Limb (tissue), 2 donors: ENCODE results near the gene RAB8A.
"Not testable (repeated sequence)": the region's sequence is repeated elsewhere in the genome, so short reads cannot be mapped to it uniquely, and the experiment has no call there.

Experiments
- DNase-seq, 2 donors: peaks; one replicate each; pipeline ENCODE4 v3.0.0-alpha.2; 2016; ENCODE audit errors: extremely low spot score in 2 of 2

The RAB8A gene

GRCh38 chr19:16078759-16079707, 32.7 kb upstream of the RAB8A start:
- DNase-seq, result peak; percentile 81 to 96

- DNase-seq, result no peak
These were observed 27.5 kb upstream of the RAB8A start for GRCh38 chr19:16084067-16084685.

GRCh38 chr19:16085115-16085514, 26.6 kb upstream of the RAB8A start:
- no peak for DNase-seq

- DNase-seq, result not testable (repeated sequence)
These were observed 24.3 kb upstream of the RAB8A start for GRCh38 chr19:16087404-16087803.

GRCh38 chr19:16087940-16088339, 23.7 kb upstream of the RAB8A start:
- no peak for DNase-seq

- DNase-seq, result no peak
These were observed 23.2 kb upstream of the RAB8A start for GRCh38 chr19:16088351-16089009.

GRCh38 chr19:16089010-16089846, 22.5 kb upstream of the RAB8A start:
- DNase-seq, result no peak

GRCh38 chr19:16091546-16092475, 19.9 kb upstream of the RAB8A start:
- no peak for DNase-seq

GRCh38 chr19:16094360-16095070, 17.2 kb upstream of the RAB8A start:
- no peak for DNase-seq

GRCh38 chr19:16095071-16095571, 16.6 kb upstream of the RAB8A start:
- DNase-seq, result no peak

- no peak for DNase-seq
These were observed 15.3 kb upstream of the RAB8A start for GRCh38 chr19:16096280-16096855.

GRCh38 chr19:16098416-16098768, 13.3 kb upstream of the RAB8A start:
- DNase-seq, result no peak

- no peak for DNase-seq
These were observed 12.9 kb upstream of the RAB8A start for GRCh38 chr19:16098821-16099220.

- not testable (repeated sequence) for DNase-seq
These were observed 12.2 kb upstream of the RAB8A start for GRCh38 chr19:16099314-16099965.

- no peak for DNase-seq
These were observed 11.2 kb upstream of the RAB8A start for GRCh38 chr19:16100524-16100923.

GRCh38 chr19:16104722-16105121, 7.0 kb upstream of the RAB8A start:
- no peak for DNase-seq

GRCh38 chr19:16106121-16106520, 5.6 kb upstream of the RAB8A start:
- DNase-seq, result no peak

- no peak for DNase-seq
These were observed 442 bp downstream of the RAB8A start for GRCh38 chr19:16111909-16112752.
